ENCODE results near the gene NR2F2.

DNA sequence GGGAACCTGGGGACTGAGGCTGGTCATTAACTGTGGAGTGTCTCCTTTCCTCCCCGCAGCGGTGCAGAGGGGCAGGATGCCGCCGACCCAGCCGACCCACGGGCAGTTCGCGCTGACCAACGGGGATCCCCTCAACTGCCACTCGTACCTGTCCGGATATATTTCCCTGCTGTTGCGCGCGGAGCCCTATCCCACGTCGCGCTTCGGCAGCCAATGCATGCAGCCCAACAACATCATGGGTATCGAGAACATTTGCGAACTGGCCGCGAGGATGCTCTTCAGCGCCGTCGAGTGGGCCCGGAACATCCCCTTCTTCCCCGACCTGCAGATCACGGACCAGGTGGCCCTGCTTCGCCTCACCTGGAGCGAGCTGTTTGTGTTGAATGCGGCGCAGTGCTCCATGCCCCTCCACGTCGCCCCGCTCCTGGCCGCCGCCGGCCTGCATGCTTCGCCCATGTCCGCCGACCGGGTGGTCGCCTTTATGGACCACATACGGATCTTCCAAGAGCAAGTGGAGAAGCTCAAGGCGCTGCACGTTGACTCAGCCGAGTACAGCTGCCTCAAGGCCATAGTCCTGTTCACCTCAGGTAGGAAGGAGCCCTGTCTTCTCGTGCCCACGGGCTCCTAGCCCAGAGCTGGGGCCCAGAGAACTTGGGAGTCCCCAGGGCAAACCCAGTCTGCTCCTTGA is 3.7 kb downstream of the NR2F2 start:
- TF ChIP-seq POLR2A (IDR thresholded peaks at IDR 0.05; ENCODE audit: low read length), result no peak
- no peak for TF ChIP-seq GATA1 (IDR thresholded peaks at IDR 0.05; ENCODE audit: low read depth, low read length)
